IMR-90 (cell line): ENCODE measurements around the gene MEGF8. TPM values are rescaled to one million over a fixed set of nuclear protein-coding genes. Genes with fewer than 3 reads are reported as not detected.

Experiments used
- ATAC-seq: fragments of 200-7000 bp; cut with Tn5 transposase; 2 replicates; pipeline ENCODE4 v1.9.1; 2020; ENCODE audit warnings: low read depth, mild to moderate bottlenecking, moderate library complexity
- BruUV-seq: library from RNA; stranded (reverse); fragments of 400-500 nt; replicated peaks from 2 replicates; lab custom pipeline; 2021; lab: Mats Ljungman, UMichigan
- CTCF ChIA-PET: fragments of 300-600 bp; formaldehyde crosslinking; extraction: SDS; loops from one replicate; lab custom pipeline; 2021; ENCODE audit warnings: antibody characterized with exemption; lab: Yijun Ruan, JAX
- POLR2A ChIA-PET: fragments of 300-600 bp; sonication (Branson Sonifier 250); formaldehyde crosslinking; loops from one replicate; lab custom pipeline; 2022; ENCODE audit warnings: antibody characterized with exemption; ENCODE audit not compliant: unreplicated experiment; lab: Charles Lee
- DNase-seq: peaks from one replicate; pipeline ENCODE4 v3.0.0; 2013
- H2AFZ ChIP-seq: replicated peaks from 2 replicates; pipeline ENCODE3; 2013; ENCODE audit warnings: low read length, mild to moderate bottlenecking; ENCODE audit not compliant: poor library complexity
- H2AK5ac ChIP-seq: 2 replicates; pipeline ENCODE4 v1.6.1; 2013; ENCODE audit warnings: low read depth, low read length, inconsistent platforms
- H2AK9ac ChIP-seq: replicated peaks from 2 replicates; pipeline ENCODE3; 2013; ENCODE audit warnings: mild to moderate bottlenecking, low read depth, low read length, moderate library complexity; ENCODE audit not compliant: poor library complexity
- H2BK120ac ChIP-seq: 2 replicates; pipeline ENCODE4 v1.6.1; 2013; ENCODE audit warnings: low read depth, low read length, inconsistent platforms
- H2BK15ac ChIP-seq: 3 replicates; pipeline ENCODE4 v1.6.1; 2013; ENCODE audit warnings: low read depth, low read length, inconsistent platforms
- H2BK20ac ChIP-seq: 2 replicates; pipeline ENCODE4 v1.6.1; 2013; ENCODE audit warnings: low read depth, mild to moderate bottlenecking, inconsistent platforms, low read length, moderate library complexity
- H2BK5ac ChIP-seq: 2 replicates; pipeline ENCODE4 v1.6.1; 2013; ENCODE audit warnings: mild to moderate bottlenecking, low read depth, low read length, inconsistent platforms; ENCODE audit not compliant: poor library complexity, severe bottlenecking
- H3K14ac ChIP-seq: replicated peaks from 2 replicates; pipeline ENCODE4 v1.6.1; 2013; ENCODE audit warnings: low read depth, low read length, inconsistent platforms
- H3K18ac ChIP-seq: 2 replicates; pipeline ENCODE4 v1.6.1; 2013; ENCODE audit warnings: low read depth, low read length, control low read depth
- H3K23ac ChIP-seq: 2 replicates; pipeline ENCODE4 v1.6.1; 2013; ENCODE audit warnings: low read depth, low read length, inconsistent platforms
- H3K27ac ChIP-seq: 2 replicates; pipeline ENCODE4 v1.5.1; 2013; ENCODE audit warnings: mild to moderate bottlenecking, control low read depth, low read length; ENCODE audit not compliant: insufficient read depth
- H3K27me3 ChIP-seq: 2 replicates; pipeline ENCODE4 v1.6.1; 2013; ENCODE audit warnings: low read length; ENCODE audit not compliant: control insufficient read depth, insufficient read depth
- H3K36me3 ChIP-seq: 2 replicates; pipeline ENCODE4 v1.6.1; 2013; ENCODE audit warnings: low read length, mixed read lengths; ENCODE audit not compliant: control insufficient read depth, insufficient read depth
- H3K4ac ChIP-seq: 2 replicates; pipeline ENCODE4 v1.6.1; 2013; ENCODE audit warnings: low read depth, low read length, inconsistent platforms
- H3K4me1 ChIP-seq: 2 replicates; pipeline ENCODE4 v1.6.1; 2013; ENCODE audit warnings: low read length, mixed read lengths; ENCODE audit not compliant: control insufficient read depth, insufficient read depth
- H3K4me2 ChIP-seq: 2 replicates; pipeline ENCODE4 v1.6.1; 2013; ENCODE audit warnings: low read depth, mild to moderate bottlenecking, control low read depth, low read length, moderate library complexity
- H3K4me3 ChIP-seq: 2 replicates; pipeline ENCODE4 v1.5.1; 2013; ENCODE audit warnings: low read depth, mild to moderate bottlenecking, control low read depth, low read length, moderate library complexity; ENCODE audit not compliant: insufficient read depth
- H3K56ac ChIP-seq: 2 replicates; pipeline ENCODE4 v1.6.1; 2013; ENCODE audit warnings: low read length, inconsistent platforms; ENCODE audit not compliant: insufficient read depth; ENCODE audit errors: extremely low read depth
- H3K79me1 ChIP-seq, 2 experiments: 2 replicates each; pipeline ENCODE4 v1.6.1; 2013; ENCODE audit warnings: low read length in 2 of 2, inconsistent platforms in 1 of 2, low read depth in 1 of 2
- H3K9ac ChIP-seq: 2 replicates; pipeline ENCODE4 v1.6.1; 2013; ENCODE audit warnings: low read depth, low read length, control low read depth
- H3K9me1 ChIP-seq: 2 replicates; pipeline ENCODE4 v1.6.1; 2013; ENCODE audit warnings: low read length, inconsistent platforms; ENCODE audit not compliant: insufficient read depth
- H3K9me3 ChIP-seq: 2 replicates; pipeline ENCODE4 v1.6.1; 2013; ENCODE audit warnings: low read length; ENCODE audit not compliant: control insufficient read depth, insufficient read depth
- H4K20me1 ChIP-seq: 2 replicates; pipeline ENCODE4 v1.6.1; 2013; ENCODE audit warnings: low read length, inconsistent platforms; ENCODE audit not compliant: insufficient read depth
- H4K5ac ChIP-seq: 2 replicates; pipeline ENCODE4 v1.6.1; 2013; ENCODE audit warnings: mild to moderate bottlenecking, low read depth, low read length, control low read depth
- H4K8ac ChIP-seq, 2 experiments: 2 replicates each; pipeline ENCODE4 v1.6.1; 2013; ENCODE audit warnings: low read depth in 2 of 2, low read length in 2 of 2, control low read depth in 1 of 2, inconsistent platforms in 1 of 2
- H4K91ac ChIP-seq: 2 replicates; pipeline ENCODE4 v1.6.1; 2013; ENCODE audit warnings: low read depth, low read length, inconsistent platforms; ENCODE audit not compliant: insufficient read depth
- BHLHE40 ChIP-seq: fragments of 150-350 bp; IDR thresholded peaks from 2 replicates; pipeline ENCODE4 v1.6.1; 2016; ENCODE audit warnings: mild to moderate bottlenecking, low read depth, low read length
- CEBPB ChIP-seq: IDR thresholded peaks from 2 replicates; pipeline ENCODE4 v1.6.1; 2012; ENCODE audit warnings: low read depth, low read length, improper control_type of control experiment
- CHD1 ChIP-seq: IDR thresholded peaks from 2 replicates; pipeline ENCODE4 v1.6.1; 2012; ENCODE audit warnings: low read depth, low read length, improper control_type of control experiment
- MAFK ChIP-seq: IDR thresholded peaks from 2 replicates; pipeline ENCODE4 v1.6.1; 2012; ENCODE audit warnings: low read depth, low read length, improper control_type of control experiment
- MXI1 ChIP-seq: IDR thresholded peaks from 2 replicates; pipeline ENCODE4 v1.6.1; 2012; ENCODE audit warnings: low read depth, mild to moderate bottlenecking, low read length, moderate library complexity, borderline replicate concordance
- NFE2L2 ChIP-seq: fragments of 150-350 bp; IDR thresholded peaks from 2 replicates; pipeline ENCODE4 v1.6.1; 2016; ENCODE audit warnings: low read depth, mild to moderate bottlenecking, low read length
- POLR2A ChIP-seq: IDR thresholded peaks from 2 replicates; pipeline ENCODE4 v1.6.1; 2012; ENCODE audit warnings: mild to moderate bottlenecking, low read depth, low read length
- RAD21 ChIP-seq: IDR thresholded peaks from 2 replicates; pipeline ENCODE4 v1.6.1; 2012; ENCODE audit warnings: low read length, improper control_type of control experiment
- RFX5 ChIP-seq: IDR thresholded peaks from 2 replicates; pipeline ENCODE4 v1.8.0; 2012; ENCODE audit warnings: low read depth, mild to moderate bottlenecking, low read length, moderate library complexity
- SMC3 ChIP-seq: fragments of 150-350 bp; IDR thresholded peaks from 2 replicates; pipeline ENCODE4 v1.6.1; 2016; ENCODE audit warnings: low read depth, mild to moderate bottlenecking, antibody characterized with exemption, low read length, moderate library complexity
- WGBS, 2 experiments: methylation state at CpG; one replicate each; pipeline versions ENCODE4 v1.1.5 to v1.1.7; 2013; ENCODE audit warnings: missing lambda C conversion rate in 2 of 2; ENCODE audit not compliant: insufficient read length in 1 of 2; ENCODE audit errors: extremely low coverage in 2 of 2; 5-methylcytosine and 5-hydroxymethylcytosine counted together
- dilution Hi-C: fragments of 300-500 bp; cut with HindIII; formaldehyde crosslinking; loops from one replicate; pipeline ENCODE4 v1.14.3; 2018; ENCODE audit warnings: low sequenced_read_pairs; ENCODE audit not compliant: unreplicated experiment
- in situ Hi-C: fragments of 300-500 bp; cut with MboI; formaldehyde crosslinking; loops from 3 replicates; pipeline ENCODE4 v1.14.3; 2019; ENCODE audit warnings: low sequenced_read_pairs, inconsistent platforms, mixed read lengths
- intact Hi-C: fragments of 100-400 bp; cut with micrococcal nuclease; formaldehyde crosslinking; loops from 2 replicates; pipeline ENCODE4 v1.10.0; 2022
- polyA plus RNA-seq, 3 experiments: library from polyadenylated mRNA; depleted of rRNA; stranded (reverse); fragments of >200 nt; gene quantifications; 2 replicates each; pipeline ENCODE4 v1.2.3, GENCODE V29; 2012; ENCODE audit warnings: low replicate concordance in 1 of 3
- total RNA-seq: library from RNA; depleted of rRNA; stranded (reverse); fragments of >200 nt; gene quantifications from 2 replicates; pipeline ENCODE4 v1.2.3, GENCODE V29; 2012
- TF ChIP-seq, protein P1 (sequence below): fragments of 150-350 bp; IDR thresholded peaks from 2 replicates; pipeline ENCODE4 v1.6.1; 2017; ENCODE audit warnings: mild to moderate bottlenecking, antibody characterized with exemption, low read length, low read depth
- TF ChIP-seq, protein P2 (sequence below): fragments of 150-350 bp; IDR thresholded peaks from 2 replicates; pipeline ENCODE4 v1.6.1; 2016; ENCODE audit warnings: low read depth, mild to moderate bottlenecking, low read length, moderate library complexity, borderline replicate concordance
- TF ChIP-seq, protein P3 (sequence below): conservative IDR thresholded peaks from 2 replicates; pipeline ENCODE4 v1.5.1; 2012; ENCODE audit warnings: mild to moderate bottlenecking, low read depth, low read length, improper control_type of control experiment

The MEGF8 gene
- total and polyA plus RNA-seq, 2 of the 4 experiments (the other 2 are of a cell fraction): 2.3 to 12.5 TPM

DNA sequence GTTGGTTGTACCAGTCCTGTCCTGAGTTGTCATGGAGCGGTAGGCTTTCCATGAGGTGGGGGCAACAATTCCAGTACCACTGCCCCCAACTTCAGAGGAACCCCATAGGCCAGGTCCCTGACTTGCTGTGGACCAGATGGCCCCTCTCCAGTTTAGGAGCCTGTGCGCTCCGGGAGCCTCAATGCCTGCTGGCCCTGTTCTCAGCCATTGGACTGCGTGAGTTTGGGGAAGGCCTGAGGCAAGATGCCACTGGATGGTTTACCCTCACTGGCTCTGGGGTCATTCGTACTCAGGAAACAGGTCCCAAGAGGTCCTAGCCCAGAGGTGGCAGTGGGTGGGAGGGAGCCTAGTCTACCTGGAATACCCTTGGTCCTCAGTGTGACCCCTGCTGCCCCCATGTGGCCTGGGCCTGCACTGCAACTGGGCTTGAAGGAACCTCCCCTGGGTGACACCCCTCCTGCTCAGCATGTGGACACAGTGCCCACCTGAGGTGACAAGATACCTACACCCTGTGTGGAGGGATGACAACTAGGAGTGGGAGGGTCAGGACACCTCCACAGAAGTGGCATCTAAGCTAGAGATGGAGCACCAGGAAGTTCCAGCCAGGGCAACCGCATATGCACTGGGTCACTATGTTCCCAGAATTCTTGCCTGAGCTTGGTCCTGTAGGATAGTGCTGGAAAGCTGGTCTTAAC lies 29.5 kb upstream of the MEGF8 start (continued):
- TF ChIP-seq POLR2A (no peak), CHD1 (no peak)

DNA sequence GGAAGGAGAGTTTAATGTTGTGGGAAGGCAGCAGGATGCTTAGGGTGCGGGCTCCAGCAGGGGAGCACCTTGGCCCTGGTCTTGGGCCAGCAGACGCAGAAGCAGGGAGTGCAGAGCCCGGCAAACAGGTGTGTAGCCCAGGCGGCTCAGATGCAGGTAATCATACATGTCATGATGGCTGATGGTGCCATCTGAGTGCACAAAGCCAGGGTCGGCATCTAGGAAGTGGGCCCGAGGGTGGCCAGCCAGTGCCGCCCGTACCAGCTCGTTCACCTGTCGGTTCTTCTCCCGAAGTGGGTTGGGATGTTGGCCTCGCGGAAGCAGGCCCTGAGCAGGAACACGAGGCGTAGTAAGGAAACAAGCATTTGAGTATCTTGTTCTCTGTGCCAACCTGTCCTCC lies 28.4 kb upstream of the MEGF8 start:
- Histone ChIP-seq H4K8ac (no peak overlapping the region), H3K56ac (no peak overlapping the region), H4K20me1 (peaks cover 10% of the 10 kb centered on the region), H3K23ac (no peak overlapping the region), H2BK20ac (no peak overlapping the region), H2BK5ac (no peak overlapping the region), H3K4me2 (no peak overlapping the region), H3K36me3 (peaks cover 38% of the 10 kb centered on the region), H4K5ac (no peak overlapping the region), H2AFZ (no peak overlapping the region), H3K4me3 (no peak overlapping the region), H2BK15ac (no peak overlapping the region), H3K4me1 (no peaks in the 10 kb centered on the region), H3K9ac (no peak overlapping the region), H2AK5ac (no peak overlapping the region), H3K18ac (no peak overlapping the region), H2AK9ac (no peak overlapping the region), H4K91ac (no peak overlapping the region), H3K79me1 (peaks cover 3 to 21% of the 10 kb centered on the region in 2 experiments; a peak in 2 of 4 replicates), H2BK120ac (no peak overlapping the region), H3K27me3 (no peaks in the 10 kb centered on the region), H3K27ac (no peak overlapping the region), H3K4ac (no peak overlapping the region), H3K14ac (no peak overlapping the region), H3K9me1 (peaks cover 3% of the 10 kb centered on the region; the same call in 1 of the 2 replicates), H3K9me3 (no peaks in the 10 kb centered on the region)
- intact Hi-C loops (loop anchor here (5.0 kb wide), 1 partner anchor 165 kb away; the partner anchor contains the start of gene POU2F2), in situ Hi-C loops (no loop called here), dilution Hi-C loops (no loop called here)
- DNase-seq (no peak), ATAC-seq (no peak)
- POLR2A ChIA-PET: interaction anchor here (0.9 kb wide), 1 partner anchor 51 kb away, joined by 3 read pairs; no protein-coding TSS in a partner anchor
- whole genome bisulfite sequencing, 2 experiments: 100% methylated on average over 5 of the region's 15 CpGs; no CpG with 5 or more reads in 1 of the 2 experiments
- CTCF ChIA-PET: interaction anchor here (1.0 to 1.1 kb wide), 2 partner anchors 17 to 50 kb away, joined by 3 to 4 read pairs; no protein-coding TSS in a partner anchor
- no TSS peak for BruUV-seq
- no peak for TF ChIP-seq MAFK
- no peak for TF ChIP-seq CEBPB
- TF ChIP-seq NFE2L2: no peak
- no peak for TF ChIP-seq MXI1
- TF ChIP-seq, protein P1, sequence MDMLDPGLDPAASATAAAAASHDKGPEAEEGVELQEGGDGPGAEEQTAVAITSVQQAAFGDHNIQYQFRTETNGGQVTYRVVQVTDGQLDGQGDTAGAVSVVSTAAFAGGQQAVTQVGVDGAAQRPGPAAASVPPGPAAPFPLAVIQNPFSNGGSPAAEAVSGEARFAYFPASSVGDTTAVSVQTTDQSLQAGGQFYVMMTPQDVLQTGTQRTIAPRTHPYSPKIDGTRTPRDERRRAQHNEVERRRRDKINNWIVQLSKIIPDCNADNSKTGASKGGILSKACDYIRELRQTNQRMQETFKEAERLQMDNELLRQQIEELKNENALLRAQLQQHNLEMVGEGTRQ: no peak
- TF ChIP-seq RAD21: no peak
- TF ChIP-seq, protein P2, sequence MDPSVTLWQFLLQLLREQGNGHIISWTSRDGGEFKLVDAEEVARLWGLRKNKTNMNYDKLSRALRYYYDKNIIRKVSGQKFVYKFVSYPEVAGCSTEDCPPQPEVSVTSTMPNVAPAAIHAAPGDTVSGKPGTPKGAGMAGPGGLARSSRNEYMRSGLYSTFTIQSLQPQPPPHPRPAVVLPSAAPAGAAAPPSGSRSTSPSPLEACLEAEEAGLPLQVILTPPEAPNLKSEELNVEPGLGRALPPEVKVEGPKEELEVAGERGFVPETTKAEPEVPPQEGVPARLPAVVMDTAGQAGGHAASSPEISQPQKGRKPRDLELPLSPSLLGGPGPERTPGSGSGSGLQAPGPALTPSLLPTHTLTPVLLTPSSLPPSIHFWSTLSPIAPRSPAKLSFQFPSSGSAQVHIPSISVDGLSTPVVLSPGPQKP: no peak
- TF ChIP-seq BHLHE40: no peak
- TF ChIP-seq RFX5: no peak
- no peak for TF ChIP-seq SMC3
- TF ChIP-seq, protein P3, sequence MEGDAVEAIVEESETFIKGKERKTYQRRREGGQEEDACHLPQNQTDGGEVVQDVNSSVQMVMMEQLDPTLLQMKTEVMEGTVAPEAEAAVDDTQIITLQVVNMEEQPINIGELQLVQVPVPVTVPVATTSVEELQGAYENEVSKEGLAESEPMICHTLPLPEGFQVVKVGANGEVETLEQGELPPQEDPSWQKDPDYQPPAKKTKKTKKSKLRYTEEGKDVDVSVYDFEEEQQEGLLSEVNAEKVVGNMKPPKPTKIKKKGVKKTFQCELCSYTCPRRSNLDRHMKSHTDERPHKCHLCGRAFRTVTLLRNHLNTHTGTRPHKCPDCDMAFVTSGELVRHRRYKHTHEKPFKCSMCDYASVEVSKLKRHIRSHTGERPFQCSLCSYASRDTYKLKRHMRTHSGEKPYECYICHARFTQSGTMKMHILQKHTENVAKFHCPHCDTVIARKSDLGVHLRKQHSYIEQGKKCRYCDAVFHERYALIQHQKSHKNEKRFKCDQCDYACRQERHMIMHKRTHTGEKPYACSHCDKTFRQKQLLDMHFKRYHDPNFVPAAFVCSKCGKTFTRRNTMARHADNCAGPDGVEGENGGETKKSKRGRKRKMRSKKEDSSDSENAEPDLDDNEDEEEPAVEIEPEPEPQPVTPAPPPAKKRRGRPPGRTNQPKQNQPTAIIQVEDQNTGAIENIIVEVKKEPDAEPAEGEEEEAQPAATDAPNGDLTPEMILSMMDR: no peak
